SH-SY5Y (cell line): ENCODE results near the gene TNS3.

ENCODE experiments used
- GATA2 ChIP-seq: IDR thresholded peaks from 2 replicates; pipeline ENCODE4 v1.6.1; 2011; ENCODE audit warnings: mild to moderate bottlenecking, low read depth, low read length
- GATA3 ChIP-seq: IDR thresholded peaks from 2 replicates; pipeline ENCODE4 v1.6.1; 2011; ENCODE audit warnings: low read depth, mild to moderate bottlenecking, low read length, moderate library complexity

DNA sequence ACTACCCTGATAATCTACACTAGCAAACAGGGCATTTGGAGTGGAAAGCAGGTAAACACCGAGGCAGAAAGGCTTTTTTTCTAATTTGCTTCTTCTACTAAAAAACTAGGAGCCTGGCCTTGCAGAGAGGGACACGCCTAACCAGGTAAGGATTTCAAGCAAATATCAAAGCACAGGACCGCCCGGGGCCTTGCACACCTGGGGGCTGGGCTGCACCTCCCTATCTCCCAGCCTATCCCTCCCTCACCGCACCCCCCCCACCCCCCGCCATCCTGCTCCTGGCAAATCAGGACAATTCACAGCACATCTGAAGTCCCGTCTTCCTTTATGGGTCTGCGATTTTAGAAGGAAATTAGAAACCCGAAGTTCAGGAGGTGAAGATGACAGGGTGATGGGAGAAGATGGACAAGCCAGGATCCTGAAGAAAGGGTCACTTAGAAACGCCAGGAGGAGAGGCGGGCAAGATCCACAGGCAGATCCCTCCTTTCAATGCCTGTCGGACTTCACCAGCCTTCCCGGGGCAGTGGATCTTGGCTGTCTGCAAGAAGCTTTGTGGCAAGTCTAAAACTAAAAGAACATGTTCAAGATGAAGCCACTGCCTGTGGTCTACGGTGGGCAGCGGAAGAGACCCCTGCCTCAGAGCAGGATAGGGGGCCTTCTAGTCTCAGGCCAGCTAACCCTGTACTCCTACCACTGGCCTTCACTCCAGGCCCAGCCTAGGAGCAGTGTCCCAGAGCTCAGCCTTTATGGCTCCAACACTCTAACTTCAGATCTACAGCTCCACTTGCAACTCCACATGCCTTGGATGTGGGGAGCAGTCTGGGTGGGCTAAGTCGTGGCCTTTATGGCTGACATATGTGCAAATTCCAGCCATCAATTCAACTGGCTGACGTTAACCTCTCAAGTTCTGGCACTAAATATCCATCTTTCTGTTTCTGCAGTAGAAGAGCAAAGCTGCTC, 43.9 kb downstream of the TNS3 start:
- TF ChIP-seq GATA3 (no peak), GATA2 (no peak)
